Stimulated activated CD4-positive, alpha-beta T cell treated with anti-CD3 and anti-CD28 coated beads, Interleukin-12 subunit alpha, Interleukin-12 subunit beta, amount 100 ng/mL, for 4 hours (primary cell): ENCODE data around the gene SORCS2.

Source experiments
- DNase-seq: peaks from one replicate; pipeline ENCODE4 v3.0.0-alpha.2; 2020

Gene SORCS2

GRCh38 chr4:7192252-7193029 is at the start of gene SORCS2:
SORCS2 (plus strand) TSS chr4:7192538.
- peak; percentile 55 for DNase-seq

GRCh38 chr4:7144374-7145290 is 47.7 kb upstream of the SORCS2 start:
- no peak for DNase-seq

GRCh38 chr4:7145291-7145934 is 46.9 kb upstream of the SORCS2 start:
- no peak for DNase-seq

- DNase-seq = no peak
Observed at GRCh38 chr4:7146059-7146785, 46.1 kb upstream of the SORCS2 start.

- no peak for DNase-seq
Observed at GRCh38 chr4:7146786-7147115, 45.6 kb upstream of the SORCS2 start.

GRCh38 chr4:7147261-7147660 is 45.1 kb upstream of the SORCS2 start:
- no peak for DNase-seq

- no peak for DNase-seq
Observed at GRCh38 chr4:7147661-7148310, 44.6 kb upstream of the SORCS2 start.

GRCh38 chr4:7148337-7148736 is 44.0 kb upstream of the SORCS2 start:
- DNase-seq = no peak

- no peak for DNase-seq
Observed at GRCh38 chr4:7150036-7150635, 42.2 kb upstream of the SORCS2 start.

- DNase-seq = no peak
Observed at GRCh38 chr4:7151668-7152227, 40.6 kb upstream of the SORCS2 start.

- DNase-seq = no peak
Observed at GRCh38 chr4:7153711-7154110, 38.6 kb upstream of the SORCS2 start.

GRCh38 chr4:7154351-7154981 is 37.9 kb upstream of the SORCS2 start:
- DNase-seq = no peak

- DNase-seq = no peak
Observed at GRCh38 chr4:7155590-7156071, 36.7 kb upstream of the SORCS2 start.

- no peak for DNase-seq
Observed at GRCh38 chr4:7156328-7156727, 36.0 kb upstream of the SORCS2 start.

GRCh38 chr4:7156761-7157488 is 35.4 kb upstream of the SORCS2 start:
- no peak for DNase-seq

GRCh38 chr4:7157666-7158065 is 34.7 kb upstream of the SORCS2 start:
- DNase-seq = no peak

GRCh38 chr4:7158081-7158750 is 34.1 kb upstream of the SORCS2 start:
- no peak for DNase-seq

GRCh38 chr4:7158991-7159390 is 33.3 kb upstream of the SORCS2 start:
- DNase-seq = no peak

GRCh38 chr4:7159923-7160322 is 32.4 kb upstream of the SORCS2 start:
- DNase-seq = no peak

GRCh38 chr4:7160439-7160838 is 31.9 kb upstream of the SORCS2 start:
- DNase-seq = no peak
